ENCODE data around the gene IP6K1. TPM values are rescaled to one million over a fixed set of nuclear protein-coding genes. Genes with fewer than 3 reads are reported as not detected.
"Not testable (repeated sequence)": the region's sequence is repeated elsewhere in the genome, so short reads cannot be mapped to it uniquely, and the experiment has no call there.

Gene IP6K1
- total RNA-seq, 1 donor from 2014 or later = 41.1 TPM

GRCh38 chr3:49689046-49689907, 97.1 kb downstream of the IP6K1 start, which contains the start of the genes MST1 and RNF123:
Gene MST1 (minus strand): TSS chr3:49689474. CDS start chr3:49688691, 783 bp downstream.
Gene RNF123 (plus strand): TSS chr3:49689557. CDS start chr3:49691166, 1,609 bp downstream.
- peak; percentile 84 to 92 for DNase-seq (ENCODE audit: low read depth in 2 of 2)

DNA sequence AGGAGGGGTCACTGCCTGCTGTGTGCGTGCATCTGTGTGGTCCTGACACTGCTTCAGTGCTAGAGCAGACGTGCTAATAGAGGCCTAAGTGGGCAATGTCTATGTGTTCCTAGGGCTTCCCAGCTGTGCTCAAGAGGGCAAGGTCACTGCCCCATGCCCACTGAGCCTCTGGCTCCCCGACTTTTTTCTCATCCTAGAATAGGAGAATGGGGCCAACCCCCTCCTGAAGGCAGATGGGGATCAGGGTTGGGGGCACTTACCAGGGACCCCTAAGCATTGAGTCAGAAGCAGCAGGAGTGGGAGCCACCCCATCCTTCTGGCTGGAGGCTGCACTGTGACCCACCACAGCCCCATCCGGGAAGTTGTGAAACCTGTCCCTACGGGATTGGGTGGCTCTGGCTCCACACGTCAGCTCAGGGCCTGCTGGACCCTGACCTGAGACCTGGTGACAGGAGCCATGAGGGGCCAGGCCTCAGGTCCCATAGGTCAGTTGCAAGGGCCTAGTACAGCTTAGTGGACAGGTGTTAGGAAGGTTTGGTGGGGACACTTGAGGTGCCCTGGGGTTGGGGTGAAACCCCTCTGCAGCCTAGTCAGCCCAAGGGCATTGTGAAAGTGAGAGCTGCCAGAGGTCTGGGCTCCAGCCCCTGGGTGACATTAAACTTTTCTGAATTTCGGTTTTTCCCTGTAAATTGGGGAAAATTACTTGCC, 97.8 kb downstream of the IP6K1 start:
- not testable (repeated sequence) for DNase-seq (ENCODE audit: low read depth in 2 of 2)

DNA sequence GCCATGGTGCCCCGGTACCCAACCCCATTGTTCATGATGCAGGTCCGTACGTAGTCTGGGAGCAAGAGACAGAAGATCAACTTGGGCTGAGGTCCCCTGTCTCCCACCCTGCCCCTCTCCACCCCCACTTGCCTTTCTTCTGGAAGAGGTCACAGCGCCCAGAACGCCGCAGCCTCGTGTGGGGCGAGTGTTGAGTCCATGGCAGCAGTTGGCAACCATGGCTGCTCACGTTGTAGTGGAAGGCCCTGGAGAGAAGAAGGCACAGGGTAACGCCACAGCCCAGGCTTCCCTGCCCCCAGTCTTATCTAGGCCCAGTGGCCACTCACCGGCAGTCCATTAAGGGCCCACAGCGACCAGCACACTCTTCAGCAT, 98.9 kb downstream of the IP6K1 start:
- DNase-seq (ENCODE audit: low read depth in 2 of 2) = not testable (repeated sequence)

DNA sequence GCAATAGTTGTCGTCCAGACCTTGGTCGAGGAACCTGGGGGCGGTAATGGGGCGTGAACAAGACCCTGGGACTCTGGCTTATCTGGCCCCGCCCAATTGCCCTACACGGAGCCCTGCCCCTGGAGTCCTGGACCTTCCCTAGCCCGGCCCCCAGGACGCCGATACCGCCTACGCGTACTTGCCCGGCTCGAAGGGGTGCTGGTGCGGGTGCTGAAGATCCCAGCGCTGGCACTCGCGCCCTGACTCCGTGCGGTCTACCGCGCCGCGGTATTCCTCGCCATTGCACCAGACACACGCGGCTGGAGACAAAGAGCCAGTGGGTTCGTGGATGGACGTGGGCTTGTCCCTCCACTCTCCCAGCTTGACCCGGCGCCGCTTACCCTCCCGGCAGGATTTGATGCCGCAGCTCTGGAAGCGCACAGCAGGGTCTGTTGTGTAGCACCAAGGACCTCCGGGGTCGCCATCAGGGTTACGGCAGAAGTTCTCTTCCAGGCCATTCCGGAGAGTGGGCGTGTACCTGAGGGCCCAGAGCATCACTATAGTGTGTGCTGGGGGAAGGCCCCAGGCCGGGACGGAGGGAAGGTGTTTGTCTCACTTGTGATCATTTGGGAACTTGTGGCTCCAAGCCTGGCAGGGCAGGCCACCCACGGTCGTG, 99.4 kb downstream of the IP6K1 start:
- peak in 1 of 2 donors; percentile 21 for DNase-seq (ENCODE audit: low read depth in 2 of 2)

DNA sequence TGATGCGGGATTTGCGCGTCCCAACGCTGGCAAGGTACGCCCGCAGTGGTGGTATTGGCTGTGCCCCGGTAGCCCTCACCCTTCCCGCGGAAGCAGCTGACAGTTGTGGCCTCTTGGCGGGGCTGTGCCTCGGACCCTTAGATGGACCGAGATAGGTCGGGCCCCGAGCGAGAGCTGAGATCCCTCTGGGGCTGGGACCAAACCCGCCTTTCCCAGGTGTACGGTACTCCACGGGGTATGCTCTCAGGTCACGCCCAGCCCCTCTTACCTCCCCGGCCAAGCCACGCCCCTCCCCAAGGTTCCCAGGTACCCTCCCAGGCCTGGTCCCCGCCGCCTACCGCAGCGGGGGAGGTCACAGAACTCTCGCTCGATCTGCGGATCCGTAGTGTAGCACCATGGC, 100.0 kb downstream of the IP6K1 start:
- not testable (repeated sequence) for DNase-seq (ENCODE audit: low read depth in 2 of 2)

DNA sequence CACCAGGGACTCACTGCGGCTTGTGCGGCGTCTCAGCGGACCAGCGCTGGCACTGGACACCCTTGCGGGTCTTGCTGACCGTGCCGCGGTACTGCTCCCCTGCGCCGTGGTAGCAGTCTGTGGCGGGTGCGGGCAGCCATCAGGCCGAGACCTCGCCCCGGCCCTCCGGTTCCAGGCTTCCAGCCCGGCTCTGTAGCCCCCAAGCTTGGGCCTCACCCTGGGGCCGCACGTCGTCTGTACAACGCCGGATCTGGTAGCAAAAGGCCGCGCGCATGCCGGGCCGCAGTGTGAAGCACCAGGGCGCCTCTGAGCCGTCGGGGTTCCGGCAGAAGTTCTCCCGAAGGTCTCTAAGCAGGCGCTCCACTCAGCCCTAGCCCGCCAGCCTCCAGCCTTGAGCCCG, 100.5 kb downstream of the IP6K1 start:
- DNase-seq (ENCODE audit: low read depth in 2 of 2) = not testable (repeated sequence)

GRCh38 chr3:49685103-49685502, 101.2 kb downstream of the IP6K1 start:
- DNase-seq (ENCODE audit: low read depth in 2 of 2) = not testable (repeated sequence)

DNA sequence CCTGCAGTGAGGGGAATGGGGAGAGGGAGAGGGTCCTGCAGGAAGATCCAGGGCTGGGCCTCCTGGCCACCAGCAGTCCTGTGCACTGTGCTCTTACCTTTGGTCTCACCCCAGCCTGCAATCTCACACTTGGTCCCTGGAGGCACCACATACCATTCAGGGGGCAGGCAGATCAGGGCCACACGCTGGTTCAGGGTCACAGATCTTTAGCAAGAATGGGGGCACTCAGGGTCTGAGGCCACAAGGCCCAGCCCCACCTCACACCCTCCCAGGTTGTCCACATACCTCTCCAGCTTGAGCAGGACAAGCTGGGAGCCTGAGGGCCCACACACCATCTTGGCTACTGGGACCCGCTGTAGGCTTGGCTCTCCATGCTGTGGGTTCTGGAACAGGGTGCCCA, 101.9 kb downstream of the IP6K1 start:
- not testable (repeated sequence) for DNase-seq (ENCODE audit: low read depth in 2 of 2)

GRCh38 chr3:49683162-49683561, 103.2 kb downstream of the IP6K1 start:
- no peak for DNase-seq (ENCODE audit: low read depth in 2 of 2)

DNA sequence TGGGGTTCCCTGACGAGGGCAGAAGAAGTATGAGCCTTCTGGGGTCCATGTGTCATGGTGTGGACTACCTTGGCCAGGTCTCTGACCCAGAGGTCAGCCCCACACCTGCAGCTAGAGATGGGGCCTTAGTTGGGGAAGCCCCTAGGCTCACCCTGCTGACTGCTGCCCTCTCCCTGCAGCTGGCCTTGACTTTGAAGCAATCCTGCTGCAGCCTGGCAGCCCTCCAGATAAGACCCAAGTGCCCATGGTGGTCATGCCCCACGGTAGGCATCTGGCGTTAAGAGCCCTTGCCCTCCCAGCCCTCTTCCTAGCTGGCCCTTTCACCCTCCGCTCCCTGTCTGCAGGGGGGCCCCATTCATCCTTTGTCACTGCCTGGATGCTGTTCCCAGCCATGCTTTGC, 104.8 kb downstream of the IP6K1 start:
- DNase-seq (ENCODE audit: low read depth in 2 of 2) = no peak

- no peak for DNase-seq (ENCODE audit: low read depth in 2 of 2)
These were observed 105.2 kb downstream of the IP6K1 start for GRCh38 chr3:49681232-49681522.

DNA sequence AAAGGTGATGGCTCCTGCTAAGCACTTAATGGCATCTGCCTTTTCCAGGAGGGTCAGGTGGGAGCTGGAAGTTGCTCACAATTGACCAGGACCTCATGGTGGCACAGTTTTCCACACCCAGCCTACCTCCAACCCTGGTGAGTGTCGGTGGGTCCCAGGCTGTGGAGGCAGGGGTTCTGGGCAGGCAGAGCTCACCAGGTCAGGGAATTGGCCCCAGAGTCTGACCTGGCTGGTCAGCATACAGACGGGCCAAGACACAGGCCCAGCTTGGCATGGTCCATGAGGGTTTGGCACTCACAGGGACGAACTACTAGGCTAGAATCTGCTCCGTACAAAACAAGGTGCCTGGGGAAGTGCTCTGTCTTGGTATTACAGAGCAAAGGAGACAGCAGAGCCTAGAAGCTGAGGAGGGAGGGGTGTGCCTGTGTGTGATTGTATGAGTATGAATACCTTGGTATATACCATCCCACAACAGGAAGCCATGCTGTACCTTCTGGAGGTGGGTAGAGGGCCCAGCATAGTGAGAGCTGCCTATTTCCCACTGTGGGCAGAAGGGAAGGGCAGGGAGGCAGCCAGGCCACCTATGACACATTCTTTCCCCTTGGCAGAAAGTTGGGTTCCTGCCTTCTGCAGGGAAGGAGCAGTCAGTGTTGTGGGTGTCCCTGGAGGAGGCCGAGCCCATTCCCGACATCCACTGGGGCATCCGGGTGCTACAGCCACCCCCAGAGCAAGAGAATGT, 105.7 kb downstream of the IP6K1 start:
- no peak for DNase-seq (ENCODE audit: low read depth in 2 of 2)

DNA sequence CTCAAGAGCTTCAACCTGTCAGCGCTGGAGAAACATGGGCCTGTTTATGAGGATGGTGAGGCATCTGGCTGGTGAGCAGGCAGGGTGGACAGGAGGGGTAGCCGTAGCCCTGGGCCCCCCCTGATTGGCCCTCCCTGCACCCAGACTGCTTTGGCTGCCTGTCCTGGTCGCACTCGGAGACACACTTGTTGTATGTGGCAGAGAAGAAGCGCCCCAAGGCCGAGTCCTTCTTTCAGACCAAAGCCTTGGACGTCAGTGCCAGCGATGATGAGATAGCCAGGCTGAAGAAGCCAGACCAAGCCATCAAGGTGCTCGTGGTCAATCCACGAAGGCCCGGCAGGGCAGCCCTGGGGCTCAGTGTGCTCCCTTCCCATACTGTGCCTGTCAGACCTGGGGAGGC, 110.4 kb downstream of the IP6K1 start:
- no peak for DNase-seq (ENCODE audit: low read depth in 2 of 2)

GRCh38 chr3:49674497-49674983, 111.8 kb downstream of the IP6K1 start:
- no peak for DNase-seq (ENCODE audit: low read depth in 2 of 2)

Other genes with a start within 250 kb of the IP6K1 start
- under 0.01 TPM in 2 replicates for gene BSN, start 232.1 kb downstream of the IP6K1 start, total RNA-seq
- gene APEH, start 112.2 kb downstream of the IP6K1 start, total RNA-seq = 108 and 118 TPM in 2 replicates
- gene MST1, start 97.1 kb downstream of the IP6K1 start, total RNA-seq = 1.8 and 2.1 TPM in 2 replicates
- gene RNF123, start 97.0 kb downstream of the IP6K1 start, total RNA-seq = 18.4 and 28.6 TPM in 2 replicates
- gene AMIGO3, start 66.9 kb downstream of the IP6K1 start, total RNA-seq = not detected in 2 replicates
- gene GMPPB, start 62.6 kb downstream of the IP6K1 start, total RNA-seq = 20.9 and 28.2 TPM in 2 replicates
- gene CDHR4, start 13.3 kb upstream of the IP6K1 start, total RNA-seq = not detected in 2 replicates
- 13.6 and 15.0 TPM in 2 replicates for gene INKA1, start 16.7 kb upstream of the IP6K1 start, total RNA-seq
- gene UBA7, start 27.4 kb upstream of the IP6K1 start, total RNA-seq = 21.6 and 37.4 TPM in 2 replicates
- gene TRAIP, start 70.0 kb upstream of the IP6K1 start, total RNA-seq = 1.8 and 3.2 TPM in 2 replicates
- not detected in 2 replicates for gene CAMKV, start 83.4 kb upstream of the IP6K1 start, total RNA-seq
- gene MST1R, start 117.3 kb upstream of the IP6K1 start, total RNA-seq = 0.13 TPM in 2 replicates
- gene MON1A, start 143.3 kb upstream of the IP6K1 start, total RNA-seq = 6.5 and 10.0 TPM in 2 replicates
- gene RBM6, start 153.6 kb upstream of the IP6K1 start, total RNA-seq = 21.4 and 32.1 TPM in 2 replicates